Lung (tissue), 12 donors: ENCODE measurements around the gene SLC25A30. TPM values are rescaled to one million over a fixed set of nuclear protein-coding genes. Genes with fewer than 3 reads are reported as not detected.

Source experiments
- ATAC-seq: fragments of 200-7000 bp; cut with Tn5 transposase; one replicate; pipeline ENCODE4 v1.9.1; 2020; ENCODE audit warnings: moderate number of reproducible peaks; ENCODE audit not compliant: insufficient read depth, low FRiP score
- DNase-seq, 3 donors: peaks; one replicate each; pipeline ENCODE4 v3.0.0-alpha.2; 2013 to 2017
- H3K27ac ChIP-seq, 2 donors: one replicate each; pipeline ENCODE4 v1.5.1; 2013; ENCODE audit warnings: mild to moderate bottlenecking in 2 of 2, moderate library complexity in 2 of 2, control low read depth in 1 of 2, inconsistent platforms in 1 of 2, low read depth in 1 of 2, low read length in 1 of 2
- H3K27me3 ChIP-seq, 3 donors: one replicate each; pipeline ENCODE4 v1.5.1; 2013; ENCODE audit warnings: low read length in 2 of 3; ENCODE audit not compliant: control insufficient read depth in 3 of 3, insufficient read depth in 3 of 3
- H3K36me3 ChIP-seq, 4 donors: one replicate each; pipeline ENCODE4 v1.5.1; 2013; ENCODE audit warnings: low read length in 4 of 4, mild to moderate bottlenecking in 1 of 4, moderate library complexity in 1 of 4; ENCODE audit not compliant: control insufficient read depth in 4 of 4, insufficient read depth in 4 of 4
- H3K4me1 ChIP-seq, 5 donors: one replicate each; pipeline ENCODE4 v1.5.1; 2013; ENCODE audit warnings: low read length in 5 of 5, mild to moderate bottlenecking in 2 of 5, moderate library complexity in 1 of 5; ENCODE audit not compliant: control insufficient read depth in 5 of 5, insufficient read depth in 5 of 5
- H3K4me3 ChIP-seq: one replicate; pipeline ENCODE4 v1.5.1; 2013; ENCODE audit warnings: mild to moderate bottlenecking, control low read depth, moderate library complexity
- H3K9ac ChIP-seq, 2 donors: one replicate each; pipeline ENCODE4 v1.5.1; 2013; ENCODE audit warnings: low read length in 2 of 2, control low read depth in 1 of 2; ENCODE audit not compliant: insufficient read depth in 1 of 2
- H3K9me3 ChIP-seq, 4 donors: one replicate each; pipeline ENCODE4 v1.5.1; 2013; ENCODE audit warnings: low read length in 3 of 4, mild to moderate bottlenecking in 1 of 4, moderate library complexity in 1 of 4; ENCODE audit not compliant: control insufficient read depth in 4 of 4, insufficient read depth in 3 of 4
- WGBS, 2 donors: extraction: QIAGEN DNeasy Blood & Tissue Kit; methylation state at CpG; one replicate each; pipeline ENCODE4 v1.1.7; 2013; 5-methylcytosine and 5-hydroxymethylcytosine counted together
- polyA plus RNA-seq, 2 donors: library from polyadenylated mRNA; stranded (reverse); fragments of 200-250 nt; gene quantifications; one replicate each; pipeline ENCODE4 v1.2.1, GENCODE V29; 2013
- total RNA-seq, 2 donors: library from RNA; depleted of rRNA in 1 of 2; stranded (reverse); fragments of >200 nt in 1 of 2; gene quantifications; one replicate each; pipeline ENCODE4 v1.2.1, GENCODE V29; 2014 to 2021
- TF ChIP-seq, protein P1 (sequence below): IDR thresholded peaks from 2 replicates; pipeline ENCODE4 v1.5.1; 2012; ENCODE audit warnings: mild to moderate bottlenecking; ENCODE audit errors: control extremely low read depth, extremely low read depth
- donor health status: control.
- donor health status: control.
- donor health status: Bipolar disorder and iron deficiency.
- donor health status: healthy.
- donor health status: DM: yes; HTN: yes; CAD: no.

SLC25A30 gene
- total and polyA plus RNA-seq, 4 donors: 7.3 to 24.3 (median 10.2) TPM

DNA sequence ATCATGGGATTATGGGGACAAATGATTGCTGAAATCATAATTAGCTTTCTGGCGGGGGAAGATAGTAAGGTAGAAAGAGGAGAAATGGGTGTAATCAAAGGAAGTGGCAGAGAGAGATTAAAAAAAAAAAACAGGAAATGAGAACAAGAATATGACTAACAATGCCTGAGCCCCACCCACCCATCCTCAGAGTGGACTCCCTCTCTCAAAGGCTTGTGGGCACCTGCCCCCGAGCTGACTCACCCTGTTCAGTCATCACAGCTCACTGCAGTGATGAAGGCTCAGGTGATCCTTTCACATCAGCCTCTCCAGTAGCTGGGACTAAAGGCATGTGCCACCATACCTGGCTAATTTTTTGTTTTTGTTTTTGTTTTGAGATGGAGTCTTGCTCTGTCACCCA lies 50.8 kb downstream of the SLC25A30 start:
- H3K9me3 ChIP-seq: no peaks in the 10 kb centered on the region
- 15 to 32% methylated on average over 2 of the region's 2 CpGs for WGBS, 2 donors
- ATAC-seq (peak; percentile 87), DNase-seq (no peak)
- peaks cover 0 to 18% (median 8%) of the 10 kb centered on the region in 4 donors for H3K36me3 ChIP-seq
- no peaks in the 10 kb centered on the region for H3K27me3 ChIP-seq
- peaks cover 0 to 7% (median 2%) of the 10 kb centered on the region in 5 donors for H3K4me1 ChIP-seq
- H3K4me3 ChIP-seq: no peak overlapping the region
- H3K9ac ChIP-seq: no peak overlapping the region
- TF ChIP-seq, protein P1, sequence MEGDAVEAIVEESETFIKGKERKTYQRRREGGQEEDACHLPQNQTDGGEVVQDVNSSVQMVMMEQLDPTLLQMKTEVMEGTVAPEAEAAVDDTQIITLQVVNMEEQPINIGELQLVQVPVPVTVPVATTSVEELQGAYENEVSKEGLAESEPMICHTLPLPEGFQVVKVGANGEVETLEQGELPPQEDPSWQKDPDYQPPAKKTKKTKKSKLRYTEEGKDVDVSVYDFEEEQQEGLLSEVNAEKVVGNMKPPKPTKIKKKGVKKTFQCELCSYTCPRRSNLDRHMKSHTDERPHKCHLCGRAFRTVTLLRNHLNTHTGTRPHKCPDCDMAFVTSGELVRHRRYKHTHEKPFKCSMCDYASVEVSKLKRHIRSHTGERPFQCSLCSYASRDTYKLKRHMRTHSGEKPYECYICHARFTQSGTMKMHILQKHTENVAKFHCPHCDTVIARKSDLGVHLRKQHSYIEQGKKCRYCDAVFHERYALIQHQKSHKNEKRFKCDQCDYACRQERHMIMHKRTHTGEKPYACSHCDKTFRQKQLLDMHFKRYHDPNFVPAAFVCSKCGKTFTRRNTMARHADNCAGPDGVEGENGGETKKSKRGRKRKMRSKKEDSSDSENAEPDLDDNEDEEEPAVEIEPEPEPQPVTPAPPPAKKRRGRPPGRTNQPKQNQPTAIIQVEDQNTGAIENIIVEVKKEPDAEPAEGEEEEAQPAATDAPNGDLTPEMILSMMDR: no peak
- no peak overlapping the region for H3K27ac ChIP-seq

DNA sequence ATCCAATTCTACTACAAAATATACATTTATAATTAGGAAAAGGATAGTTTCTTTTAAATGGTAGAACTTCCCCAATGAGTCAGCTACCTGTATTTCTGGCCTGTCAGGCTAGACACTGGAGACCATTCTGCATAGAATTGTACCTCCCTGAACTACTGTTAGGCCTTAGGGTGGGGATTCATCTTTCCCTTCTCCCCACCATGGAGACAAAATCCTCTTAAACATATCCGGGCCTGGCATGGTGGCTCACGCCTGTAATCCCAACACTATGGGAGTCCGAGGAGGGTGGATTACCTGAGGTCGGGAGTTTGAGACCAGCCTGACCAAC lies 52.7 kb downstream of the SLC25A30 start:
- WGBS, 2 donors: 98 to 99% methylated on average over 4 of the region's 4 CpGs
- H3K4me1 ChIP-seq: peaks cover 0 to 2% (median 0%) of the 10 kb centered on the region in 5 donors
- no peak for DNase-seq

DNA sequence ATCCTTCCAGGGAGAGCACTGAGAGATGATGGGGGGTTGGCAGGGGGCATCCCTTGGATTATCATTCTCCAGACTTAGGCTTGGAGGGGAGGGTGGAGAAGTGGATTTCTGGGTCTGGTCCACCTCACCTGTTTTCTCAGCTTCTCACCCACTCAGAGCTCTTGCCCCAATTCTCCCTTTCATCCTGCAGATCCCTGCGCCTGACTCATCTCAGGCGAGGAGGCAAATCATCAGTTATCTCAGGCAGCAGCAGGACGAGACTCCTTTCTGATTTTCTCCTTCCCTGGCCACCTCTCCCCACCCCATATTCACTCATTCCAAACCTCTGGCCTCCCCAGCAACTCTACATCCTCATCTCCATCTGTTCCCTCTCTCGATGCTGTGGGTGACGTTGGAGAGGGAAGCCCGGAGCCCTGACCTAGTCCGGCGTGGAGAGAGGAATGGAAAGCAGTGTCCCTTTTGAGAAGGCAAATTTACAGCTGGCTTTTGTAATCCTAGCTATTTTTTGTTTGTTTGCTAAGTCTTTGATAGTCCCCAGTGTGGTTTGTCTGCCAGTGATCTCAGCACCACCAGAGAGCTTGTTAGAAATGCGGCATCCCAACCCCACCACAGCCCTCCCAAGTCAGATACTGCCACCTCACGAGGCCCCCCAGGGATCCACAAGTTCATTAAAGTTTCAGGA lies 53.2 kb downstream of the SLC25A30 start:
- no peak for DNase-seq
- 93 to 94% methylated on average over 10 of the region's 10 CpGs for WGBS, 2 donors
- peaks cover 0 to 18% (median 13%) of the 10 kb centered on the region in 4 donors for H3K36me3 ChIP-seq
- no peak for ATAC-seq
- no peak overlapping the region for H3K27ac ChIP-seq
- H3K9ac ChIP-seq: no peak overlapping the region
- TF ChIP-seq, protein P1: no peak
- H3K4me1 ChIP-seq: peaks cover 0 to 2% (median 0%) of the 10 kb centered on the region in 5 donors
- H3K27me3 ChIP-seq: no peaks in the 10 kb centered on the region
- no peaks in the 10 kb centered on the region for H3K9me3 ChIP-seq
- H3K4me3 ChIP-seq: no peak overlapping the region

More for the DNA sequence above, 52.7 kb downstream of the SLC25A30 start:
- H3K36me3 ChIP-seq: peaks cover 0 to 18% (median 13%) of the 10 kb centered on the region in 4 donors
- no peak overlapping the region for H3K27ac ChIP-seq
- H3K27me3 ChIP-seq: no peaks in the 10 kb centered on the region
- ATAC-seq: no peak
- no peaks in the 10 kb centered on the region for H3K9me3 ChIP-seq
- TF ChIP-seq, protein P1: no peak
- no peak overlapping the region for H3K4me3 ChIP-seq
- H3K9ac ChIP-seq: no peak overlapping the region
